HepG2 (cell line): ENCODE measurements around the gene BOD1L1. TPM values are rescaled to one million over a fixed set of nuclear protein-coding genes. Genes with fewer than 3 reads are reported as not detected.

Experiments used
- FOXA3 ChIP-seq: IDR thresholded peaks from 2 replicates; pipeline ENCODE4 v1.6.1; 2016; ENCODE audit warnings: missing genetic modification reagents, missing compliant biosample characterization
- FOXJ3 ChIP-seq: sonication (generic); formaldehyde crosslinking; IDR thresholded peaks from 2 replicates; pipeline ENCODE4 v1.4.0; 2020; ENCODE audit warnings: missing genetic modification reagents, mild to moderate bottlenecking, borderline replicate concordance
- FUBP1 ChIP-seq: sonication (generic); formaldehyde crosslinking; IDR thresholded peaks from 2 replicates; pipeline ENCODE4 v1.5.1; 2020; ENCODE audit warnings: missing genetic modification reagents, mild to moderate bottlenecking, borderline replicate concordance
- HDAC2 ChIP-seq: sonication (generic); formaldehyde crosslinking; IDR thresholded peaks from 2 replicates; pipeline ENCODE4 v1.4.0; 2020; ENCODE audit warnings: missing genetic modification reagents
- KDM5A ChIP-seq: fragments of 200-600 bp; sonication (generic); IDR thresholded peaks from 2 replicates; pipeline ENCODE4 v1.7.0; 2018; ENCODE audit warnings: antibody characterized with exemption, mild to moderate bottlenecking, low read length, borderline replicate concordance
- MXD4 ChIP-seq: IDR thresholded peaks from 2 replicates; pipeline ENCODE4 v1.6.1; 2016; ENCODE audit warnings: mild to moderate bottlenecking, missing biosample characterization, missing genetic modification reagents
- POGK ChIP-seq: sonication (generic); formaldehyde crosslinking; conservative IDR thresholded peaks from 2 replicates; pipeline ENCODE4 v1.8.0; 2022; ENCODE audit warnings: mild to moderate bottlenecking, moderate library complexity, missing genetic modification reagents
- RBFOX2 ChIP-seq: fragments of 200-400 bp; formaldehyde crosslinking; IDR thresholded peaks from 2 replicates; pipeline ENCODE4 v1.6.1; 2017; ENCODE audit warnings: low read depth, mild to moderate bottlenecking, low read length
- REL ChIP-seq: sonication (generic); formaldehyde crosslinking; conservative IDR thresholded peaks from 2 replicates; pipeline ENCODE4 v1.8.0; 2022; ENCODE audit warnings: mild to moderate bottlenecking, missing genetic modification reagents, moderate library complexity
- SMYD3 ChIP-seq: sonication (generic); formaldehyde crosslinking; IDR thresholded peaks from 2 replicates; pipeline ENCODE4 v1.8.1; 2023; ENCODE audit warnings: mild to moderate bottlenecking, missing genetic modification reagents
- XRCC5 ChIP-seq: fragments of 200-400 bp; formaldehyde crosslinking; optimal IDR thresholded peaks from 2 replicates; pipeline ENCODE3; 2017; ENCODE audit warnings: mild to moderate bottlenecking, low read length
- ZC3H13 ChIP-seq: sonication (generic); formaldehyde crosslinking; IDR thresholded peaks from 2 replicates; pipeline ENCODE4 v1.8.1; 2023; ENCODE audit warnings: mild to moderate bottlenecking, missing genetic modification reagents, moderate library complexity
- ZNF337 ChIP-seq: sonication (generic); formaldehyde crosslinking; IDR thresholded peaks from 2 replicates; pipeline ENCODE4 v1.5.1; 2020; ENCODE audit warnings: missing genetic modification reagents, low read depth, mild to moderate bottlenecking, borderline replicate concordance
- ZNF563 ChIP-seq: sonication (generic); formaldehyde crosslinking; IDR thresholded peaks from 2 replicates; pipeline ENCODE4 v1.8.0; 2022; ENCODE audit warnings: mild to moderate bottlenecking, moderate library complexity, missing genetic modification reagents
- ZNF710 ChIP-seq: sonication (generic); formaldehyde crosslinking; IDR thresholded peaks from 2 replicates; pipeline ENCODE4 v1.5.0; 2020; ENCODE audit warnings: mild to moderate bottlenecking, missing genetic modification reagents, borderline replicate concordance
- ZSCAN31 ChIP-seq: sonication (generic); formaldehyde crosslinking; IDR thresholded peaks from 2 replicates; pipeline ENCODE4 v1.5.0; 2020; ENCODE audit warnings: low read depth, mild to moderate bottlenecking, missing genetic modification reagents
- polyA plus RNA-seq, 8 experiments: library from polyadenylated mRNA; depleted of rRNA in 3 of 8; stranded (reverse) in 7 of 8; unstranded in 1 of 8; fragments of >200 nt; fragmentation: Illumina TruSeq in 4 of 8; extraction: Trizol in 4 of 8; gene quantifications; 2 replicates each; pipeline versions ENCODE4 v1.2.1 to v1.2.3, GENCODE V29; 2011 to 2016; ENCODE audit warnings: low read depth in 4 of 8, missing spikeins in 1 of 8, mixed read lengths in 1 of 8; ENCODE audit not compliant: insufficient read depth in 1 of 8
- total RNA-seq, 5 experiments: library from RNA; depleted of rRNA; stranded (reverse); fragments of >200 nt; fragmentation: Illumina TruSeq; extraction: Trizol; gene quantifications; 2 replicates each; pipeline ENCODE4 v1.2.3, GENCODE V29; 2016; ENCODE audit warnings: low read depth in 1 of 5
- TF ChIP-seq, protein P1 (sequence below): sonication (generic); formaldehyde crosslinking; IDR thresholded peaks from 2 replicates; pipeline ENCODE4 v1.5.1; 2020; ENCODE audit warnings: mild to moderate bottlenecking, missing genetic modification reagents, borderline replicate concordance

BOD1L1 gene
- total and polyA plus RNA-seq, 2 of the 13 experiments (the other 11 are each of a cell fraction or from before 2014, with no cell fraction given): 11.7 to 17.9 TPM

DNA sequence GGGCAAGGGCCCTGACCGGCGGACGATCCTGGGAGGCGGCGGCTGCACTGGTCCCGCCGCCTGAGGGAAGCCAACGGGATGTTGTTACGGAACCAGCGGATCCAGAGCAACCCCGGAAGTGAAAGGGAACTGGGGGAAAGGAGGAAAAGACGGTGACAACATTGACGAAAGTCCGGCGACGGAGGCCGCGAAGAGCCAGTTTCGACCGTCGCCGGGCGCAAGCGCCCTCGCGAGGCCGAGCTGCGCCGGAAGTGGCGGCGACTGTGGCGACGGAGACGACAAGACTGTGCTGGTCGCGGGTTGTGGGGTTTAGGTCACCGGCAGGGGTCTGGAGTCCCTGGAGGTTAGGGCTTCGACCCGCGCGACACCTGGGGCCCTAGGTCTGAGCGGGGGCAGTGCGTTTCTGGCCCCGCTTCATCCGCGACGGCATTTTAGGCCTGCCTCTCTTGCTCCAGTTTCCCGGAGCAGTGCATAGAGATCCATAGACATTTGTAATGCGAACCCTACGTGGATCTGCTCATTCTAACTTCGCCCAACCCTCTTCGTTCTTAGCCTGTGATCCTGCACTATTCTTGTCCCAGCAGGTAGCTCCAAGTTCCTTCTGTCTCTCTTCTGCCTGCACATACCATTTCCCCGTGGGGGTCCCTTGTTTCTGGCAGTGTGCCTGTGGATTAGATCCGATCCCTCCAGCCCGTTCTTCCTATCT is at the start of gene BOD1L1 (continued):
- TF ChIP-seq ZNF710 (CRISPR knock-in tag) (peak; percentile 57; the same call in 1 of the 2 replicates), HDAC2 (peak; percentile 81), ZSCAN31 (CRISPR knock-in tag) (peak; percentile 30; the same call in 1 of the 2 replicates), ZC3H13 (no peak), ZNF563 (CRISPR knock-in tag) (no peak), POGK (CRISPR knock-in tag) (peak; percentile 73; the same call in 1 of the 2 replicates), FOXA3 (CRISPR knock-in tag) (peak; percentile 80), RBFOX2 (peak; percentile 96), FUBP1 (CRISPR knock-in tag) (no peak), KDM5A (peak; percentile 80; the same call in 1 of the 2 replicates), MXD4 (CRISPR knock-in tag) (peak; percentile 58; the same call in 1 of the 2 replicates), ZNF337 (CRISPR knock-in tag) (peak; percentile 45; the same call in 1 of the 2 replicates), REL (CRISPR knock-in tag) (no peak), FOXJ3 (peak; percentile 80), SMYD3 (no peak), XRCC5 (peak; percentile 81)
- TF ChIP-seq, protein P1, sequence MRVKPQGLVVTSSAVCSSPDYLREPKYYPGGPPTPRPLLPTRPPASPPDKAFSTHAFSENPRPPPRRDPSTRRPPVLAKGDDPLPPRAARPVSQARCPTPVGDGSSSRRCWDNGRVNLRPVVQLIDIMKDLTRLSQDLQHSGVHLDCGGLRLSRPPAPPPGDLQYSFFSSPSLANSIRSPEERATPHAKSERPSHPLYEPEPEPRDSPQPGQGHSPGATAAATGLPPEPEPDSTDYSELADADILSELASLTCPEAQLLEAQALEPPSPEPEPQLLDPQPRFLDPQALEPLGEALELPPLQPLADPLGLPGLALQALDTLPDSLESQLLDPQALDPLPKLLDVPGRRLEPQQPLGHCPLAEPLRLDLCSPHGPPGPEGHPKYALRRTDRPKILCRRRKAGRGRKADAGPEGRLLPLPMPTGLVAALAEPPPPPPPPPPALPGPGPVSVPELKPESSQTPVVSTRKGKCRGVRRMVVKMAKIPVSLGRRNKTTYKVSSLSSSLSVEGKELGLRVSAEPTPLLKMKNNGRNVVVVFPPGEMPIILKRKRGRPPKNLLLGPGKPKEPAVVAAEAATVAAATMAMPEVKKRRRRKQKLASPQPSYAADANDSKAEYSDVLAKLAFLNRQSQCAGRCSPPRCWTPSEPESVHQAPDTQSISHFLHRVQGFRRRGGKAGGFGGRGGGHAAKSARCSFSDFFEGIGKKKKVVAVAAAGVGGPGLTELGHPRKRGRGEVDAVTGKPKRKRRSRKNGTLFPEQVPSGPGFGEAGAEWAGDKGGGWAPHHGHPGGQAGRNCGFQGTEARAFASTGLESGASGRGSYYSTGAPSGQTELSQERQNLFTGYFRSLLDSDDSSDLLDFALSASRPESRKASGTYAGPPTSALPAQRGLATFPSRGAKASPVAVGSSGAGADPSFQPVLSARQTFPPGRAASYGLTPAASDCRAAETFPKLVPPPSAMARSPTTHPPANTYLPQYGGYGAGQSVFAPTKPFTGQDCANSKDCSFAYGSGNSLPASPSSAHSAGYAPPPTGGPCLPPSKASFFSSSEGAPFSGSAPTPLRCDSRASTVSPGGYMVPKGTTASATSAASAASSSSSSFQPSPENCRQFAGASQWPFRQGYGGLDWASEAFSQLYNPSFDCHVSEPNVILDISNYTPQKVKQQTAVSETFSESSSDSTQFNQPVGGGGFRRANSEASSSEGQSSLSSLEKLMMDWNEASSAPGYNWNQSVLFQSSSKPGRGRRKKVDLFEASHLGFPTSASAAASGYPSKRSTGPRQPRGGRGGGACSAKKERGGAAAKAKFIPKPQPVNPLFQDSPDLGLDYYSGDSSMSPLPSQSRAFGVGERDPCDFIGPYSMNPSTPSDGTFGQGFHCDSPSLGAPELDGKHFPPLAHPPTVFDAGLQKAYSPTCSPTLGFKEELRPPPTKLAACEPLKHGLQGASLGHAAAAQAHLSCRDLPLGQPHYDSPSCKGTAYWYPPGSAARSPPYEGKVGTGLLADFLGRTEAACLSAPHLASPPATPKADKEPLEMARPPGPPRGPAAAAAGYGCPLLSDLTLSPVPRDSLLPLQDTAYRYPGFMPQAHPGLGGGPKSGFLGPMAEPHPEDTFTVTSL: 0 out of 2 replicates have a peak, but pooled peaks have one; percentile 44
